Muscle layer of duodenum (tissue), 2 donors: ENCODE results near the gene TLL2.

ENCODE experiments used
- H3K27ac ChIP-seq: one replicate; pipeline ENCODE4 v1.7.0; 2013; ENCODE audit warnings: mild to moderate bottlenecking, low read length
- H3K27me3 ChIP-seq: one replicate; pipeline ENCODE4 v1.7.0; 2013; ENCODE audit warnings: low read depth, mild to moderate bottlenecking, control low read depth, low read length
- H3K36me3 ChIP-seq, 2 donors: one replicate each; pipeline ENCODE4 v1.7.0; 2013; ENCODE audit warnings: low read length in 2 of 2, control low read depth in 1 of 2, mild to moderate bottlenecking in 1 of 2; ENCODE audit not compliant: insufficient read depth in 2 of 2, control insufficient read depth in 1 of 2
- H3K4me1 ChIP-seq, 2 donors: one replicate each; pipeline ENCODE4 v1.7.0; 2013; ENCODE audit warnings: low read length in 2 of 2, mild to moderate bottlenecking in 2 of 2, control low read depth in 1 of 2, moderate library complexity in 1 of 2; ENCODE audit not compliant: insufficient read depth in 2 of 2, control insufficient read depth in 1 of 2
- H3K4me3 ChIP-seq, 2 donors: one replicate each; pipeline ENCODE4 v1.7.0; 2013; ENCODE audit warnings: low read length in 2 of 2, low read depth in 1 of 2, mild to moderate bottlenecking in 1 of 2
- H3K9me3 ChIP-seq, 2 donors: one replicate each; pipeline ENCODE4 v1.7.0; 2013; ENCODE audit warnings: low read length in 2 of 2, control low read depth in 1 of 2, mild to moderate bottlenecking in 1 of 2; ENCODE audit not compliant: control insufficient read depth in 1 of 2
- donor health status: healthy.

TLL2 gene

GRCh38 chr10:96491303-96491702, 22.4 kb downstream of the TLL2 start:
- H3K4me1 ChIP-seq, result no peaks in the 10 kb centered on the region
- no peak overlapping the region for H3K4me3 ChIP-seq

GRCh38 chr10:96488161-96488935, 25.4 kb downstream of the TLL2 start:
- Histone ChIP-seq H3K4me3 (no peak overlapping the region), H3K36me3 (no peaks in the 10 kb centered on the region), H3K27me3 (no peaks in the 10 kb centered on the region), H3K9me3 (no peaks in the 10 kb centered on the region), H3K27ac (no peak overlapping the region), H3K4me1 (no peaks in the 10 kb centered on the region)

More at GRCh38 chr10:96491303-96491702, 22.4 kb downstream of the TLL2 start:
- H3K27ac ChIP-seq, result no peak overlapping the region
- H3K9me3 ChIP-seq, result no peaks in the 10 kb centered on the region
- H3K27me3 ChIP-seq, result no peaks in the 10 kb centered on the region
- H3K36me3 ChIP-seq, result no peaks in the 10 kb centered on the region

GRCh38 chr10:96482815-96483588, 30.7 kb downstream of the TLL2 start:
- Histone ChIP-seq H3K27me3 (no peaks in the 10 kb centered on the region), H3K4me1 (no peaks in the 10 kb centered on the region), H3K27ac (no peak overlapping the region), H3K9me3 (no peaks in the 10 kb centered on the region), H3K36me3 (no peaks in the 10 kb centered on the region), H3K4me3 (no peak overlapping the region)

GRCh38 chr10:96478355-96478754, 35.4 kb downstream of the TLL2 start:
- Histone ChIP-seq H3K27me3 (no peaks in the 10 kb centered on the region), H3K9me3 (no peaks in the 10 kb centered on the region), H3K27ac (no peak overlapping the region), H3K36me3 (no peaks in the 10 kb centered on the region), H3K4me3 (no peak overlapping the region), H3K4me1 (no peaks in the 10 kb centered on the region)

- Histone ChIP-seq H3K27me3 (peaks cover 6% of the 10 kb centered on the region), H3K36me3 (no peaks in the 10 kb centered on the region), H3K4me1 (no peaks in the 10 kb centered on the region), H3K4me3 (no peak overlapping the region), H3K9me3 (no peaks in the 10 kb centered on the region), H3K27ac (no peak overlapping the region)
Observed at GRCh38 chr10:96473866-96474265, 39.9 kb downstream of the TLL2 start.

- no peaks in the 10 kb centered on the region for H3K36me3 ChIP-seq
- H3K9me3 ChIP-seq, result no peaks in the 10 kb centered on the region
- no peak overlapping the region for H3K4me3 ChIP-seq
- peaks cover 6% of the 10 kb centered on the region for H3K27me3 ChIP-seq
- no peaks in the 10 kb centered on the region for H3K4me1 ChIP-seq
- H3K27ac ChIP-seq, result no peak overlapping the region
Observed at GRCh38 chr10:96470116-96470743, 43.5 kb downstream of the TLL2 start.

- Histone ChIP-seq H3K27ac (no peak overlapping the region), H3K9me3 (no peaks in the 10 kb centered on the region), H3K4me3 (no peak overlapping the region), H3K36me3 (no peaks in the 10 kb centered on the region), H3K27me3 (peaks cover 6% of the 10 kb centered on the region), H3K4me1 (no peaks in the 10 kb centered on the region)
Observed at GRCh38 chr10:96468845-96469244, 44.9 kb downstream of the TLL2 start.

- no peaks in the 10 kb centered on the region for H3K36me3 ChIP-seq
- no peak overlapping the region for H3K27ac ChIP-seq
Observed at GRCh38 chr10:96465599-96465998, 48.1 kb downstream of the TLL2 start.

GRCh38 chr10:96463562-96463961, 50.2 kb downstream of the TLL2 start:
- Histone ChIP-seq H3K4me3 (no peak overlapping the region), H3K4me1 (no peaks in the 10 kb centered on the region), H3K27me3 (no peaks in the 10 kb centered on the region), H3K36me3 (no peaks in the 10 kb centered on the region), H3K27ac (no peak overlapping the region), H3K9me3 (no peaks in the 10 kb centered on the region)

More at GRCh38 chr10:96465599-96465998, 48.1 kb downstream of the TLL2 start:
- Histone ChIP-seq H3K9me3 (no peaks in the 10 kb centered on the region), H3K27me3 (peaks cover 6% of the 10 kb centered on the region), H3K4me1 (no peaks in the 10 kb centered on the region), H3K4me3 (no peak overlapping the region)

GRCh38 chr10:96462606-96463151, 51.0 kb downstream of the TLL2 start:
- Histone ChIP-seq H3K36me3 (no peaks in the 10 kb centered on the region), H3K4me3 (no peak overlapping the region), H3K27me3 (no peaks in the 10 kb centered on the region), H3K27ac (no peak overlapping the region), H3K9me3 (no peaks in the 10 kb centered on the region), H3K4me1 (no peaks in the 10 kb centered on the region)

GRCh38 chr10:96460316-96460715, 53.4 kb downstream of the TLL2 start:
- H3K4me3 ChIP-seq, result no peak overlapping the region
- no peaks in the 10 kb centered on the region for H3K36me3 ChIP-seq
- no peaks in the 10 kb centered on the region for H3K9me3 ChIP-seq
- no peaks in the 10 kb centered on the region for H3K4me1 ChIP-seq
- H3K27me3 ChIP-seq, result no peaks in the 10 kb centered on the region
- H3K27ac ChIP-seq, result no peak overlapping the region
